Astrocyte of the spinal cord (primary cell): ENCODE data around the gene TNFRSF8.

Experiments
- DNase-seq: peaks from one replicate; pipeline ENCODE4 v3.0.0; 2011; ENCODE audit warnings: low read depth, low spot score
- H3K4me3 ChIP-seq: 2 replicates; pipeline ENCODE4 v1.5.1; 2011; ENCODE audit warnings: low read depth, mild to moderate bottlenecking, low read length, moderate library complexity
- CTCF ChIP-seq: IDR thresholded peaks from 2 replicates; pipeline ENCODE4 v1.5.1; 2012; ENCODE audit warnings: low read depth, mild to moderate bottlenecking, low read length, inconsistent platforms
- in situ Hi-C: cut with HindIII; loops from 2 replicates; pipeline ENCODE4 v1.10.0; 2017; ENCODE audit warnings: low sequenced_read_pairs

Gene TNFRSF8

GRCh38 chr1:12179111-12179519, 116.0 kb downstream of the TNFRSF8 start:
- no peak overlapping the region for H3K4me3 ChIP-seq
- DNase-seq = peak; percentile 75
- TF ChIP-seq CTCF = no peak
- in situ Hi-C loops = no loop called here

- DNase-seq = no peak
- no peak overlapping the region for H3K4me3 ChIP-seq
- in situ Hi-C loops = no loop called here
- TF ChIP-seq CTCF = no peak
These were observed 116.6 kb downstream of the TNFRSF8 start for GRCh38 chr1:12179676-12180075.

- DNase-seq = no peak
These were observed 117.2 kb downstream of the TNFRSF8 start for GRCh38 chr1:12180315-12180714.

GRCh38 chr1:12180903-12181302, 117.8 kb downstream of the TNFRSF8 start:
- TF ChIP-seq CTCF = no peak
- in situ Hi-C loops = no loop called here
- DNase-seq = no peak
- no peak overlapping the region for H3K4me3 ChIP-seq

More at GRCh38 chr1:12180315-12180714, 117.2 kb downstream of the TNFRSF8 start:
- TF ChIP-seq CTCF = no peak
- no peak overlapping the region for H3K4me3 ChIP-seq
- in situ Hi-C loops = no loop called here

- in situ Hi-C loops = no loop called here
- DNase-seq = no peak
- no peak overlapping the region for H3K4me3 ChIP-seq
- TF ChIP-seq CTCF = no peak
These were observed 118.5 kb downstream of the TNFRSF8 start for GRCh38 chr1:12181568-12181967.

- no peak for DNase-seq
- TF ChIP-seq CTCF = no peak
- H3K4me3 ChIP-seq = no peak overlapping the region
- in situ Hi-C loops = no loop called here
These were observed 119.4 kb downstream of the TNFRSF8 start for GRCh38 chr1:12182410-12182984.
